ENCODE data around the gene DPYSL5. TPM values are rescaled to one million over a fixed set of nuclear protein-coding genes. Genes with fewer than 3 reads are reported as not detected.

Gene DPYSL5
- polyA plus RNA-seq, 1 donor, result 7.1 TPM

- Histone ChIP-seq H3K9me3 (ENCODE audit: control insufficient read depth, low read depth, low read length) (no peaks in the 10 kb centered on the region), H3K36me3 (ENCODE audit: control insufficient read depth, insufficient read depth, low read length) (no peaks in the 10 kb centered on the region), H3K4me1 (ENCODE audit: control insufficient read depth, insufficient read depth, low read length) (no peaks in the 10 kb centered on the region), H3K27ac (ENCODE audit: low read length) (no peak overlapping the region), H3K4me3 (ENCODE audit: low read length) (no peak overlapping the region), H3K27me3 (ENCODE audit: control insufficient read depth, insufficient read depth, low read length) (peaks cover 53% of the 10 kb centered on the region)
- DNase-seq, result no peak
- WGBS (ENCODE audit: insufficient coverage, low lambda C conversion rate), result 65% methylated on average over 2 of the region's 4 CpGs
These were observed 4.9 kb upstream of the DPYSL5 start for GRCh38 chr2:26843041-26843440.

DNA sequence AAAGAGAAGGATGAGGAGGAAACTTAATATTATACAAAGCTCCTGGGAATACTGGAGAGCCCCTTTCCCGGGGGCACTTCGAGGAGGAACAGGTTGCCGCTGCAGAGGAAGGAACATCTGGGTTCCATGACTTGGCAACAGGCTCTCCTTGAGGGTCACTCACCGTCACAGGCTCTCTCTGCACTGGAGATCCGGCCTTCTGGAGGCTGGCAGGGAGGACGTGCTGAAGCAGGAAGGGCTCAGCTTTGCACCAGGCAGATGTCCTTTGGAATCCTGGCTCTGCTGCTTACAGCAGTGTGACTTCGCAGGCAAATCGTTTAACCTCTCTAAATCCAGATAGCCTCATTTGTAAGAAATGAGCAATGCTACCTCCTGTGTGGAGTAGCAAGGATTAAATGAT lies 2.9 kb upstream of the DPYSL5 start:
- Histone ChIP-seq H3K36me3 (ENCODE audit: control insufficient read depth, insufficient read depth, low read length) (no peaks in the 10 kb centered on the region), H3K9me3 (ENCODE audit: control insufficient read depth, low read depth, low read length) (peaks cover 7% of the 10 kb centered on the region), H3K27ac (ENCODE audit: low read length) (no peak overlapping the region), H3K4me1 (ENCODE audit: control insufficient read depth, insufficient read depth, low read length) (no peaks in the 10 kb centered on the region), H3K4me3 (ENCODE audit: low read length) (no peak overlapping the region), H3K27me3 (ENCODE audit: control insufficient read depth, insufficient read depth, low read length) (peaks cover 68% of the 10 kb centered on the region)
- no peak for DNase-seq
- WGBS (ENCODE audit: insufficient coverage, low lambda C conversion rate), result no CpG with 5 or more reads among the region's 8 CpGs

- DNase-seq, result peak; percentile 42 to 47
- Histone ChIP-seq H3K27ac (ENCODE audit: low read length) (no peak overlapping the region), H3K27me3 (ENCODE audit: control insufficient read depth, insufficient read depth, low read length) (peaks cover 75% of the 10 kb centered on the region), H3K9me3 (ENCODE audit: control insufficient read depth, low read depth, low read length) (peaks cover 9% of the 10 kb centered on the region), H3K4me3 (ENCODE audit: low read length) (no peak overlapping the region), H3K4me1 (ENCODE audit: control insufficient read depth, insufficient read depth, low read length) (no peaks in the 10 kb centered on the region), H3K36me3 (ENCODE audit: control insufficient read depth, insufficient read depth, low read length) (no peaks in the 10 kb centered on the region)
- 0% methylated on average over 2 of the region's 39 CpGs for WGBS (ENCODE audit: insufficient coverage, low lambda C conversion rate)
These were observed 1.3 kb upstream of the DPYSL5 start for GRCh38 chr2:26846334-26847306.

- Histone ChIP-seq H3K36me3 (ENCODE audit: control insufficient read depth, insufficient read depth, low read length) (no peaks in the 10 kb centered on the region), H3K9me3 (ENCODE audit: control insufficient read depth, low read depth, low read length) (peaks cover 9% of the 10 kb centered on the region), H3K27ac (ENCODE audit: low read length) (no peak overlapping the region), H3K4me1 (ENCODE audit: control insufficient read depth, insufficient read depth, low read length) (no peaks in the 10 kb centered on the region), H3K27me3 (ENCODE audit: control insufficient read depth, insufficient read depth, low read length) (peaks cover 75% of the 10 kb centered on the region), H3K4me3 (ENCODE audit: low read length) (no peak overlapping the region)
- no CpG with 5 or more reads among the region's 27 CpGs for WGBS (ENCODE audit: insufficient coverage, low lambda C conversion rate)
- DNase-seq, result peak in 1 of 2 donors; percentile 3
These were observed 651 bp upstream of the DPYSL5 start for GRCh38 chr2:26847307-26847654.

- Histone ChIP-seq H3K4me1 (ENCODE audit: control insufficient read depth, insufficient read depth, low read length) (no peaks in the 10 kb centered on the region), H3K27ac (ENCODE audit: low read length) (no peak overlapping the region), H3K36me3 (ENCODE audit: control insufficient read depth, insufficient read depth, low read length) (no peaks in the 10 kb centered on the region), H3K9me3 (ENCODE audit: control insufficient read depth, low read depth, low read length) (peaks cover 9% of the 10 kb centered on the region), H3K4me3 (ENCODE audit: low read length) (peak overlapping the region; percentile 16), H3K27me3 (ENCODE audit: control insufficient read depth, insufficient read depth, low read length) (peaks cover 80% of the 10 kb centered on the region)
- peak in 1 of 2 donors; percentile 18 for DNase-seq
- no CpG with 5 or more reads among the region's 75 CpGs for WGBS (ENCODE audit: insufficient coverage, low lambda C conversion rate)
These were observed 564 bp downstream of the DPYSL5 start for GRCh38 chr2:26848336-26849055.

- no peaks in the 10 kb centered on the region for H3K36me3 ChIP-seq (ENCODE audit: control insufficient read depth, insufficient read depth, low read length)
- peaks cover 85% of the 10 kb centered on the region for H3K27me3 ChIP-seq (ENCODE audit: control insufficient read depth, insufficient read depth, low read length)
- no peak overlapping the region for H3K27ac ChIP-seq (ENCODE audit: low read length)
- H3K9me3 ChIP-seq (ENCODE audit: control insufficient read depth, low read depth, low read length), result peaks cover 9% of the 10 kb centered on the region
- WGBS (ENCODE audit: insufficient coverage, low lambda C conversion rate), result 0% methylated on average over 1 of the region's 75 CpGs
- peak overlapping the region; percentile 1 for H3K4me3 ChIP-seq (ENCODE audit: low read length)
- DNase-seq, result peak in 1 of 2 donors; percentile 8
- H3K4me1 ChIP-seq (ENCODE audit: control insufficient read depth, insufficient read depth, low read length), result no peaks in the 10 kb centered on the region
These were observed 1.4 kb downstream of the DPYSL5 start for GRCh38 chr2:26849056-26849999.

GRCh38 chr2:26850000-26850431 lies 2.1 kb downstream of the DPYSL5 start:
- no peaks in the 10 kb centered on the region for H3K4me1 ChIP-seq (ENCODE audit: control insufficient read depth, insufficient read depth, low read length)
- peaks cover 9% of the 10 kb centered on the region for H3K9me3 ChIP-seq (ENCODE audit: control insufficient read depth, low read depth, low read length)
- peak in 1 of 2 donors; percentile 8 for DNase-seq
- H3K4me3 ChIP-seq (ENCODE audit: low read length), result no peak overlapping the region
- no peaks in the 10 kb centered on the region for H3K36me3 ChIP-seq (ENCODE audit: control insufficient read depth, insufficient read depth, low read length)
- peaks cover 83% of the 10 kb centered on the region for H3K27me3 ChIP-seq (ENCODE audit: control insufficient read depth, insufficient read depth, low read length)
- H3K27ac ChIP-seq (ENCODE audit: low read length), result no peak overlapping the region
- WGBS (ENCODE audit: insufficient coverage, low lambda C conversion rate), result no CpG with 5 or more reads among the region's 25 CpGs

GRCh38 chr2:26850505-26850904 lies 2.6 kb downstream of the DPYSL5 start:
- no CpG with 5 or more reads among the region's 1 CpG for WGBS (ENCODE audit: insufficient coverage, low lambda C conversion rate)
- H3K27me3 ChIP-seq (ENCODE audit: control insufficient read depth, insufficient read depth, low read length), result peaks cover 80% of the 10 kb centered on the region
- no peak for DNase-seq

GRCh38 chr2:26852405-26853306 lies 4.7 kb downstream of the DPYSL5 start:
- no peaks in the 10 kb centered on the region for H3K36me3 ChIP-seq (ENCODE audit: control insufficient read depth, insufficient read depth, low read length)
- H3K27ac ChIP-seq (ENCODE audit: low read length), result no peak overlapping the region
- DNase-seq, result no peak
- WGBS (ENCODE audit: insufficient coverage, low lambda C conversion rate), result no CpG with 5 or more reads among the region's 7 CpGs
- H3K4me3 ChIP-seq (ENCODE audit: low read length), result no peak overlapping the region
- no peaks in the 10 kb centered on the region for H3K4me1 ChIP-seq (ENCODE audit: control insufficient read depth, insufficient read depth, low read length)
- H3K27me3 ChIP-seq (ENCODE audit: control insufficient read depth, insufficient read depth, low read length), result peaks cover 70% of the 10 kb centered on the region
- peaks cover 9% of the 10 kb centered on the region for H3K9me3 ChIP-seq (ENCODE audit: control insufficient read depth, low read depth, low read length)

More at GRCh38 chr2:26850505-26850904, 2.6 kb downstream of the DPYSL5 start:
- Histone ChIP-seq H3K9me3 (ENCODE audit: control insufficient read depth, low read depth, low read length) (peaks cover 9% of the 10 kb centered on the region), H3K4me3 (ENCODE audit: low read length) (no peak overlapping the region), H3K4me1 (ENCODE audit: control insufficient read depth, insufficient read depth, low read length) (no peaks in the 10 kb centered on the region), H3K36me3 (ENCODE audit: control insufficient read depth, insufficient read depth, low read length) (no peaks in the 10 kb centered on the region), H3K27ac (ENCODE audit: low read length) (no peak overlapping the region)

Data from large intestine (tissue), 3 donors.